ENCODE measurements around the gene RCCD1.
A peak's percentile ranks its signal among the peaks of the same experiment; 100 is the strongest.
"Not testable (repeated sequence)": the region's sequence is repeated elsewhere in the genome, so short reads cannot be mapped to it uniquely, and the experiment has no call there.

RCCD1 gene

DNA sequence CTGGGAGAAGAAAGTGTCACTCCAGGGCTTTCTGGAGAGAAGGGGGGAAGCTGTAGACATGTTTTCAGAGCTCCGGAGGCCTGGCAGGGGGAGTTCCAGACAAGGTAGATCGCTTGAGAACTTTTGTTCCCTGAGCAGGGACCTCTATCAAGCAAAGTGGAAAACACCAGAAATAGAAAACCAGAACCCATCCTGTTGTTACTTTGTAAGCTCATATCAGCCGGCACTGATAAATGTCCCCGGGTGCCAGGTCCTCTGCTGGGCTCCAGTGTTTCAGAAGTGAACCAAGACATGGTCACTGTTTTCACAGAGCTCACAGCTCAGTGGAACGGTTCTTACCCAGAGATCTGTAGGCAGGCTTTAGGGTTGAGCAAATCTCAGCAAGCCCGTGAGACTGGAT, 35.8 kb upstream of the RCCD1 start:
- no peak for DNase-seq

- no peak for DNase-seq
Measured at GRCh38 chr15:90921887-90922286, 32.8 kb upstream of the RCCD1 start.

DNA sequence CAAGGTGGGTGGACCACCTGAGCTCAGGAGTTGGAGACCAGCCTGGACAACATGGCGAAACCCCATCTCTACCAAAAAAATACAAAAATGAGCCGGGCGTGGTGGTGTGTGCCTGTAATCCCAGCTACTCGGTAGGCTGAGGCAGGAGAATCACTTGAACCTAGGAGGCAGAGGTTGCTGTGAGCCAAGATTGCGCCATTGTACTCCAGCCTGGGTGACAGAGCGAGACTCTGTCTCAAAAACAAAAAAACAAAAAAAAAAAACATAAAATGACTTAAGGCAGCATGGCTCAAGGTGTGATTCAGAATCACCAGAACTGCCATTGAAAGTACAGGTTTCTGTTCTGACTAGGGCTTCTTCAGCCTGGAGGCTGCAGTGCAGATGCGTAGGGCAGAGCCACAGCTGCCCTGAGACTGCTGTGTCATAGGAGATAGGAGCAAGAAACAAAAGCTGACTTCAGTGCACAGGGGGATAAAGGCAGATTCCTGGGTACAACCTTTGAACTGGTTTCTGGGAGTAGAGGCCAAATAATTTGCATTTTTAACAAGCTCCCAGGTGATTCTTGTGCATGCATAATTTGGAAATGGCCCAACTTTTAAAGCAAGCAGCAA, 31.9 kb upstream of the RCCD1 start:
- not testable (repeated sequence) for DNase-seq

- no peak for DNase-seq
Measured at GRCh38 chr15:90924375-90924774, 30.3 kb upstream of the RCCD1 start.

GRCh38 chr15:90926766-90927165, 27.9 kb upstream of the RCCD1 start:
- DNase-seq = not testable (repeated sequence)

DNA sequence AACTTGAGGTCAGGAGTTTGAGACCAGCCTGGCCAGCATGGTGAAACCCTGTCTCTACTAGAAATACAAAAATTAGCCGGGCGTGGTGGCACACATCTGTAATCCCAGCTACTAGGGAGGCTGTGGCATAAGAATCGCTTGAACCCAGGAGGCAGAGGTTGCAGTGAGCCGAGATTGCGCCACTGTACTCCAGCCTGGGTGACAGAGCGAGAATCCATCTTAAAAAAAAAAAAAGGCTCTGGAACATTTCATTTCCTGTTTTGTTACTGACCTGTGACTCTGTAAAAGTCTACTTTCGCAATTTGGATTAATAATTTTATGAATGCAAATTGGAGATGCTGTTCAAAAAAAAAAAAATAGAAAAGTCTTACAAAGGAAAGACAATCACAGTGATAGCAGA, 26.6 kb upstream of the RCCD1 start:
- not testable (repeated sequence) for DNase-seq

GRCh38 chr15:90929246-90930019, 25.3 kb upstream of the RCCD1 start:
- DNase-seq = no peak

DNA sequence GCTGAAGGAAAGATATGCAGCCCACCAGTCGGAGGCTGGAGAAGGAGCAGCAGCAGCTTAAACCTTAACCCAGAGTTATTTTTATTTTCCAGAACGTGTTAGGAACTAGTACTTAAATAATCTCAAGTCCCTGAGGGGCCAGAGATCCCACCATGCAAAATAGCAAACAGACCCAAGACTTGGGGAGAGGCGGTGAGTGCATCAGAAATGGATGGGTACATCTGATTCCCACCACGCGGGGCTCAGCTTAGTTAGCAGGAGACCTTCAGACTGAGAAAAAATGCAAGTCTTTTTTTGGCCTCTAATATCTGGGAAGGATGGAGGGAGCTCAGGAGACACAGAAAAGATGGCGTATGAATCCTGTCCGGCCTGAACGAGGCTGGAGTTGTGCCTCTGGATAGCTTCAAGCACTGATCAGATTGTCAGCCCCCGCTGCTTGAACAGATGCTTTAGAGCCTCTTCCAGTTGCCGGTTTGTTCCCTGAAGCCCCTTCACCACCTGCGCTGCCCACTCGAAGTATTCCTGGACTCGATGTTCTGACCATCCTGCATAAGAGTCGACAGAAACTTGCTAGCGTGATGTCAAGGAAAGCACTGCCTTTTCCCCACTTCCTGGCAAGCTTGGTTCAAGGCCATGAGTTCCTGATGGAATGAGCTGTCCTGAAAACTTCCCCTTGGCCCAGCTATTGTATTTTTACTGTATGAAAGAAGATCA, 23.7 kb upstream of the RCCD1 start:
- no peak for DNase-seq

DNA sequence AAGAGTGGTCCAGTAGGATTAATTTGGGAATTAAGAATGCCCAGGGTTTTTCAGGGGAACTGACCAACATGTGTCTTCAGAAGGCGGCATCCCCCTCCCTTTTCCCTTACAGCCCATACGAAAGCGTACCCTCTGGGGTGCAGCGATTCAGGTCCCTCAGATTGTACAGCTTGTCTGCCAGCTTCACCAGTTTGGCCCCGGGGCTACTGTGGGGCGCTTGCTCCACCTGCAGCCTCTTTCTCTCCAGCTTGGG, 23.2 kb upstream of the RCCD1 start:
- DNase-seq = no peak

DNA sequence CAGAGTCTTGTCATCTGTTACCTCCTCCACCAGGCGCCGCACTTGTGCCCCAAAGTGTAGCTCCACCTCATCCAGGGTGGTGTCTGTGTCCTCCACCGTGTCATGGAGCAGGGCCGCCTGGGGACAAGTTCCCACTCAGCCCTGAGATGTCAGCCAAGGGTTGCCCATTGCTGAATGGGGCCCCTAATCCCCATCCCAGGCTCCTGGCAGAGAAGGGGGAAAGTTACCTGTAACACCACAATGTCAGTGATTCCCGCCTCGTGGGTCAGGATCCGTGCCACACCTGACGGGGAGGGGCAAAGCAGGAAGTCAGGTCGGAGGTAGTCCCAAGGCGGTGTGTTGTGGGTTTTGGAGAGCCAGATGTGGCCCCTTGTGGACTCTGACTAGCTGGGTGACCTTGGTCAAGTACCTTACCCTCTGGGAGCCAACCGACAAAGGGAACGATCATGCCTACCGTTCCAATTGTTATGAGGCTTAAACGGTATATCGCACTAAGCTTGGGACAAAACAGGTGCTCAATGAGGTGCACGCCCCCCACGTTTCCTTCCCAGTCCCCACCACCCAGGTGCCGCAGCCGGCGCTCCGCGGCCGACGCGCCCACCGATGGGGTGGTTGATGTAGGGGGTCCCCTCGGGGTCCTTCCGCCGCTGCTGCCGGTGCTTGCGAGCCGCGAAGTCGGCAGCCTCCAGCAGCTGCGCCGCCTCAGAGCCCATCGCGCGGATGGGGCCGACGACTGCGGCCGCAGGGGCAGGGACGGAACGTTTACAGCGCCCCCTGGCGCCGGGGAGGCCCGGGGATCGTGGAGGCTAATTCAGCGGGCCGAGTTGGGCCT, 22.6 kb upstream of the RCCD1 start, which contains the start of gene HDDC3:
Gene HDDC3 (minus strand): TSS at position 722 of the 832 bp plus-strand sequence. CDS start 9 bp downstream, at position 713.
- DNase-seq = peak; percentile 89

- no peak for DNase-seq
Measured at GRCh38 chr15:90932660-90932991, 22.1 kb upstream of the RCCD1 start.

DNA sequence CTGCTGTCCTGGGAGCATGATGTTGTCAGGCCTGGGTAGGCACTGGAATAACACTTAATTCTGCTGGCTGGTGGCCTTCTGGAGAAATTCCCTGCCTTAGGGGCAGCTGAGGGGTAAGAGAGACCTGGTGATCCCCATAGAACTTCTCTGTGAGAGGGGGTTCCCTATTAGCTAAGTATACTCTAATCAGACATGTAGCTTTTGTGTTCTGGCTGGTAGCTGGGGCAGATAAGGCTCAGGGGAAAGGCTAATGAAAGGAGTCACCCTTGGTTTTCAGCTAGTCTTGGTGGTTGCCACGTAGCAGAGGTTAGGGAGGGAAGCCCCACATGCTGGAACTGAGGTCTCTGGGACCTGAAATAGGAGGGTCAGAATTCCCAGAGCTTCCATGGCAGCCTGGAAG, 21.4 kb upstream of the RCCD1 start:
- DNase-seq = no peak

DNA sequence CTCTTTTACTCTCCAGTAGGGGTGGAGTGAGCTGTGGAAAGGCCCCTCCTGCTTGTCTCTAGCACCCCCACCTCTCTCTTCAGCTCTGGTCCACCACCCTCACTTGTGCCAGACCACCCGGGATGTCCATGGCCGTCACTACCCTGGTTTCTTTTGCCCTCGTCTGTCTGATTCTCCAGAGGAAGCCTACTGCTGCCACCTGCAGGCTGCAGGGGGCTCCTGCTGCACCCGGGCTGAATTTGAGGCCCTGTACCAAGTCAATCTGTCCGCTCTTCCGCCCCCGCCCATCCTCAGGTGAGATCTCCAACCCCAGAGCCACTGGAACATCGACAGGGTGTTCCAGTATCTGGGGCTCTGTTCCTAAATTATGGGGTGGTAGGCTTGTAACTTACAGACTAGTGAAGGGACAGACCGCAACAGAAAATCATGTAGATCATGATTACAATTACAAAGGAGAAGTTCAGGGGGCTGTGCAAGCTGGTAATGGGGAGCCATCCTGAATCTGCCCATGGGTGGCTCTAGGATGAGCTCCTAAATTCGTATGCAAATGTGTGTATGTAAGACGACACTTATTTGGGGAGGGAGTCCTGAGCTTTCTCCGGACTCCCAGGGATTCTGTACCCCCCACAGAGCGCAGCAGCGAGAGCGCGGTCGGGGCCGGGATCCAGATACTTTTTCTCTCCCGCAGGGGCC, 20.3 kb upstream of the RCCD1 start:
- DNase-seq = peak; percentile 89

- DNase-seq = peak; percentile 96
Measured at GRCh38 chr15:90934949-90935751, 19.5 kb upstream of the RCCD1 start, which contains the start of gene UNC45A. Gene UNC45A (plus strand): TSS chr15:90935285. CDS start chr15:90935325, 40 bp downstream.

DNA sequence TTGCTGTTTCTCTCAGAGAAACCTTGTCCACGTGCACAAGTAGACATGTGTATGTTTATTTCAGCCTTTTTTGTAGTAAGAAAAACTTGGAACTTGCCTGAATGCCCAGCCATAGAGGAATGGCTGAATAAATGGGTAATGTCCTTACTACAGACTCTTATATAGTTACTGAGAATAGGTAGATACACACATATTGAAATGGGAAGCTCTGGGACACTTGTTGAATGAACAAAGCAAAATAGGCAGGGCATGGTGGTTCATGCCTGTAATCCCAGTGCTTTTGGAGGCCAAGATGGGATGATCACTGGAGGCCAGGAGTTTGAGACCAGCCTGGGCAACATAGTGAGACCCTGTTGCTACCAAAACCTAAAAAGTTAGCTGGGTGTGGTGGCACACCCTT, 17.9 kb upstream of the RCCD1 start:
- DNase-seq = no peak

- no peak for DNase-seq
Measured at GRCh38 chr15:90938261-90938660, 16.4 kb upstream of the RCCD1 start.

GRCh38 chr15:90939756-90940155, 14.9 kb upstream of the RCCD1 start:
- DNase-seq = no peak

GRCh38 chr15:90941038-90941437, 13.6 kb upstream of the RCCD1 start:
- DNase-seq = no peak

- DNase-seq = no peak
Measured at GRCh38 chr15:90942354-90943120, 12.1 kb upstream of the RCCD1 start.

DNA sequence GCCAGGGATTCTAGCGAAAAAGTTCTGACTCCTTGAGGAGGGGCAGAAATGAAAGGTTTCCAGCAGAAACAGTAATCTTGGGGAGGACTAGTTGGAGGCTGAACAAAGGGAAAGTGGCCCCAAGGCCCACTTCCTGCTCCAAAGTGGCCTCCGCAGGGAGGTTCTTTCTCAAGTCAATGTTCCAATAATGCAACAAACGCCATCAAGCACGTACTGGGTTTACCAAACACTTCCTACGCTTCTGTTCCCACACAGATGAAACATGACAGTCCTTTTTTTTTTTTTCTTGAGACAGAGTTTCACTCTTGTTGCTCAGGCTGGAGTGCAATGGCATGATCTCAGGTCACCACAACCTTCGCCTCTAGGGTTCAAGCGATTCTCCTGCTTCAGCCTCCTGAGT, 9.6 kb upstream of the RCCD1 start:
- no peak for DNase-seq

DNA sequence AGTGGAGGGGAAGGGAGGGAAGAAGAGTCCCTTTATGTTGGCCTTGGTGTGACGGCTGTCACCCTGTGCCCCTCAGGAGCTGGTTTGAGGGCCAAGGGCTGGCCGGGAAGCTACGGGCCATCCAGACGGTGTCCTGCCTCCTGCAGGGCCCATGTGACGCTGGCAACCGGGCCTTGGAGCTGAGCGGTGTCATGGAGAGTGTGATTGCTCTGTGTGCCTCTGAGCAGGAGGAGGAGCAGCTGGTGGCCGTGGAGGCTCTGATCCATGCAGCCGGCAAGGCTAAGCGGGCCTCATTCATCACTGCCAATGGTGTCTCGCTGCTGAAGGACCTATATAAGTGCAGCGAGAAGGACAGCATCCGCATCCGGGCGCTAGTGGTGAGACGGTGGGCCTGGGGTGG, 8.1 kb upstream of the RCCD1 start:
- DNase-seq = no peak

All from CD4-positive, alpha-beta T cell treated with Interleukin-12 subunit alpha and Interleukin-12 subunit beta, for 1 hour (primary cell).